ENCODE results near the gene PTPRA.
"Not testable (repeated sequence)": the region's sequence is repeated elsewhere in the genome, so short reads cannot be mapped to it uniquely, and the experiment has no call there.

PTPRA gene

DNA sequence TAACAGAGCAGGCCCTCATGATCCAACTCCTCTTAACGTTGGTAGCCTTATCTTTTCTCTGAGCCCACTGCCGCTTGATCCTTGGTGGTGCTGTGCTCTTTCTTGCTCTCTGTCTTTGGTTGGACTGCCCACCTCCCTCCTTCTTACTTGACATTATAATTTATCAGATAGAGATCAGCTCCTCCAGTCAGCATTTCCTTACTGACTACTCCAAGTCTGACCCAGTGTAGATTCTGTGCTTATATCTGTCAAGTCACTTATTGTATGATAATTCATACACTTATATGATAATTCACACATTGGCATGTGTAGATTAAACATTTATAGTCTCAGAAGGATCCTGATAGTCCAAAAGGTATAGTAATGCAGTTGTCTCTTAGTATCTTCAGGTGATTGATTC lies 18.1 kb downstream of the PTPRA start:
- Histone ChIP-seq H3K27ac (replicated peaks) (no peak overlapping the region), H3K4me3 (replicated peaks; ENCODE audit: insufficient read depth, low read length) (no peak overlapping the region), H3K27me3 (ENCODE audit: insufficient read depth, poor library complexity, severe bottlenecking) (no peaks in the 10 kb centered on the region)
- TF ChIP-seq POLR2AphosphoS5 (IDR thresholded peaks at IDR 0.05; ENCODE audit: low read depth) (no peak), SPI1 (IDR thresholded peaks at IDR 0.05; ENCODE audit: borderline replicate concordance, low read depth) (no peak), GABPA (IDR thresholded peaks at IDR 0.05; ENCODE audit: low read depth) (no peak)
- TF ChIP-seq, protein P1, sequence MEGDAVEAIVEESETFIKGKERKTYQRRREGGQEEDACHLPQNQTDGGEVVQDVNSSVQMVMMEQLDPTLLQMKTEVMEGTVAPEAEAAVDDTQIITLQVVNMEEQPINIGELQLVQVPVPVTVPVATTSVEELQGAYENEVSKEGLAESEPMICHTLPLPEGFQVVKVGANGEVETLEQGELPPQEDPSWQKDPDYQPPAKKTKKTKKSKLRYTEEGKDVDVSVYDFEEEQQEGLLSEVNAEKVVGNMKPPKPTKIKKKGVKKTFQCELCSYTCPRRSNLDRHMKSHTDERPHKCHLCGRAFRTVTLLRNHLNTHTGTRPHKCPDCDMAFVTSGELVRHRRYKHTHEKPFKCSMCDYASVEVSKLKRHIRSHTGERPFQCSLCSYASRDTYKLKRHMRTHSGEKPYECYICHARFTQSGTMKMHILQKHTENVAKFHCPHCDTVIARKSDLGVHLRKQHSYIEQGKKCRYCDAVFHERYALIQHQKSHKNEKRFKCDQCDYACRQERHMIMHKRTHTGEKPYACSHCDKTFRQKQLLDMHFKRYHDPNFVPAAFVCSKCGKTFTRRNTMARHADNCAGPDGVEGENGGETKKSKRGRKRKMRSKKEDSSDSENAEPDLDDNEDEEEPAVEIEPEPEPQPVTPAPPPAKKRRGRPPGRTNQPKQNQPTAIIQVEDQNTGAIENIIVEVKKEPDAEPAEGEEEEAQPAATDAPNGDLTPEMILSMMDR (IDR thresholded peaks at IDR 0.05; ENCODE audit: insufficient read depth, low read length): no peak
- TF ChIP-seq, protein P2, sequence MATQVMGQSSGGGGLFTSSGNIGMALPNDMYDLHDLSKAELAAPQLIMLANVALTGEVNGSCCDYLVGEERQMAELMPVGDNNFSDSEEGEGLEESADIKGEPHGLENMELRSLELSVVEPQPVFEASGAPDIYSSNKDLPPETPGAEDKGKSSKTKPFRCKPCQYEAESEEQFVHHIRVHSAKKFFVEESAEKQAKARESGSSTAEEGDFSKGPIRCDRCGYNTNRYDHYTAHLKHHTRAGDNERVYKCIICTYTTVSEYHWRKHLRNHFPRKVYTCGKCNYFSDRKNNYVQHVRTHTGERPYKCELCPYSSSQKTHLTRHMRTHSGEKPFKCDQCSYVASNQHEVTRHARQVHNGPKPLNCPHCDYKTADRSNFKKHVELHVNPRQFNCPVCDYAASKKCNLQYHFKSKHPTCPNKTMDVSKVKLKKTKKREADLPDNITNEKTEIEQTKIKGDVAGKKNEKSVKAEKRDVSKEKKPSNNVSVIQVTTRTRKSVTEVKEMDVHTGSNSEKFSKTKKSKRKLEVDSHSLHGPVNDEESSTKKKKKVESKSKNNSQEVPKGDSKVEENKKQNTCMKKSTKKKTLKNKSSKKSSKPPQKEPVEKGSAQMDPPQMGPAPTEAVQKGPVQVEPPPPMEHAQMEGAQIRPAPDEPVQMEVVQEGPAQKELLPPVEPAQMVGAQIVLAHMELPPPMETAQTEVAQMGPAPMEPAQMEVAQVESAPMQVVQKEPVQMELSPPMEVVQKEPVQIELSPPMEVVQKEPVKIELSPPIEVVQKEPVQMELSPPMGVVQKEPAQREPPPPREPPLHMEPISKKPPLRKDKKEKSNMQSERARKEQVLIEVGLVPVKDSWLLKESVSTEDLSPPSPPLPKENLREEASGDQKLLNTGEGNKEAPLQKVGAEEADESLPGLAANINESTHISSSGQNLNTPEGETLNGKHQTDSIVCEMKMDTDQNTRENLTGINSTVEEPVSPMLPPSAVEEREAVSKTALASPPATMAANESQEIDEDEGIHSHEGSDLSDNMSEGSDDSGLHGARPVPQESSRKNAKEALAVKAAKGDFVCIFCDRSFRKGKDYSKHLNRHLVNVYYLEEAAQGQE (IDR thresholded peaks at IDR 0.05; ENCODE audit: insufficient replicate concordance, low read depth): no peak
- DNase-seq (ENCODE audit: low read depth in 1 of 2, low spot score in 1 of 2): no peak

DNA sequence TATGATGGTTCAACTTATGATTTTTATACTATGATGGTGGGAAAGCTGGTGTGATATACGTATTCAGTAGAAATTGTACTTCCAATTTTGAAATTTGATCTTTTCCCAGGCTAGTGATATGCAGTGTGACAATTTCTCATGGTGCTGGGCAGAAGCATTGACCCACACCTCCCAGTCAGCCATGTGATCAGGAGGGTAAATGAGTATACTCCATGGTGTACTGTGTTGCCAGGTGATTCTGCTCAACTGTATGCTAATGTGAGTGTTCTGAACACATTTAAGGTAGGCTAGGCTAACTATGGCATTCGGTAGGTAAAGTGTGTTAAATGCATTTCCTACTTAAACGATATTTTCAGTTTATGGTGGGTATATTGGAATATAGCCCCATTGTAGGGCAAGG lies 19.1 kb downstream of the PTPRA start:
- no peaks in the 10 kb centered on the region for H3K27me3 ChIP-seq (ENCODE audit: insufficient read depth, poor library complexity, severe bottlenecking)
- TF ChIP-seq GABPA (IDR thresholded peaks at IDR 0.05; ENCODE audit: low read depth) (no peak), SPI1 (IDR thresholded peaks at IDR 0.05; ENCODE audit: borderline replicate concordance, low read depth) (no peak), POLR2AphosphoS5 (IDR thresholded peaks at IDR 0.05; ENCODE audit: low read depth) (no peak)
- TF ChIP-seq, protein P1 (IDR thresholded peaks at IDR 0.05; ENCODE audit: insufficient read depth, low read length): no peak
- TF ChIP-seq, protein P2 (IDR thresholded peaks at IDR 0.05; ENCODE audit: insufficient replicate concordance, low read depth): no peak
- H3K4me3 ChIP-seq (replicated peaks; ENCODE audit: insufficient read depth, low read length): no peak overlapping the region
- no peak overlapping the region for H3K27ac ChIP-seq (replicated peaks)
- no peak for DNase-seq (ENCODE audit: low read depth in 1 of 2, low spot score in 1 of 2)

DNA sequence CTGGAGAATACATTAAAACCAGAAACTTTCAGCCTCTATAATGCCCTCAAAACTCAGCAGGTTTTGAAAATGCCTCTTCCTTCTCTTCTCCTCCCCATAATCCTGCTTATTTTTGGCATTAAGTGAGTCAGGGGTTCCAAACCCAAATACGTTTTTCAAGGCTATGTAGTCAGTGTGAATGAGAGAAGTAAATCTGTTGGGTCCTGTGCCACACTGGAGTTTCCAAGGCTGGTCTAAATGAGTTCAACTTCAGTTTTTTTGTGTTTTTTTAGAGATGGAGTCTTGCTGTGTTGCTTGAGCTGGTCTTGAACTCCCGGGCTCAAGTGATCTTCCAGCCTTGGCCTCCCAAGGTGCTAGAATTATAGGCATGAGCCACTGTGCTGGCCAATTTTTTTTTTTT lies 20.9 kb downstream of the PTPRA start:
- no peak overlapping the region for H3K27ac ChIP-seq (replicated peaks)
- H3K27me3 ChIP-seq (ENCODE audit: insufficient read depth, poor library complexity, severe bottlenecking): no peaks in the 10 kb centered on the region
- TF ChIP-seq SPI1 (IDR thresholded peaks at IDR 0.05; ENCODE audit: borderline replicate concordance, low read depth) (no peak), GABPA (IDR thresholded peaks at IDR 0.05; ENCODE audit: low read depth) (no peak), POLR2AphosphoS5 (IDR thresholded peaks at IDR 0.05; ENCODE audit: low read depth) (no peak)
- TF ChIP-seq, protein P2 (IDR thresholded peaks at IDR 0.05; ENCODE audit: insufficient replicate concordance, low read depth): no peak
- TF ChIP-seq, protein P1 (IDR thresholded peaks at IDR 0.05; ENCODE audit: insufficient read depth, low read length): no peak
- H3K4me3 ChIP-seq (replicated peaks; ENCODE audit: insufficient read depth, low read length): no peak overlapping the region
- DNase-seq (ENCODE audit: low read depth in 1 of 2, low spot score in 1 of 2): no peak

DNA sequence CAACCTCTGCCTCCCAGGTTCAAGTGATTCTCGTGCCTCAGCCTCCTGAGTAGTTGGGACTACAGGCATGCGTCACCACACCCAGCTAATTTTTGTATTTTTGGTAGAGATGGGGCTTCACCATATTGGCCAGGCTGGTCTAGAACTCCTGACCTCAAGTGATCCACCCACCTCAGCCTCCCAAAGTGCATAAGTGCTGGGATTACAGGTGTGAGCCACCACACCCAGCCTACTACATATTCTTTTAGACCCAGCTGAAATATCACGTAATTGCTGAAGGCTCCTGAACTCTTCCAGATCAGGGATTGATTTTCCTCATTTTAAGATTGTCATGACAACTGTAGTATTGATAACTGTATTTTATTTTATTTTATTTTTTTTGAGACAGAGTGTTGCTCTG lies 21.9 kb downstream of the PTPRA start:
- not testable (repeated sequence) for DNase-seq (ENCODE audit: low read depth in 1 of 2, low spot score in 1 of 2); H3K27me3 ChIP-seq (ENCODE audit: insufficient read depth, poor library complexity, severe bottlenecking); H3K4me3 ChIP-seq (replicated peaks; ENCODE audit: insufficient read depth, low read length); H3K27ac ChIP-seq (replicated peaks)
